ENCODE results near the gene ENTPD3. TPM values are rescaled to one million over a fixed set of nuclear protein-coding genes. Genes with fewer than 3 reads are reported as not detected.
A peak's percentile ranks its signal among the peaks of the same experiment; 100 is the strongest.

ENTPD3 gene
- polyA plus RNA-seq, 3 donors = not detected

- H3K4me3 ChIP-seq (replicated peaks in 1 of 3; ENCODE audit: low read depth in 2 of 3, low read length in 3 of 3) = no peak overlapping the region
- WGBS (ENCODE audit: insufficient coverage) = 91% methylated on average over 4 of the region's 4 CpGs
- H3K79me2 ChIP-seq (ENCODE audit: insufficient read depth, low read length) = no peaks in the 10 kb centered on the region
- DNase-seq = no peak
- Mint-ChIP-seq H3K4me3 (no peak overlapping the region), H3K9me3 (peaks cover 0 to 3% (median 0%) of the 10 kb centered on the region in 7 donors), H3K27me3 (ENCODE audit: low read depth in 3 of 3) (peaks cover 0 to 2% (median 0%) of the 10 kb centered on the region in 3 donors), H3K36me3 (peaks cover 57 to 61% of the 10 kb centered on the region in 2 donors), H3K27ac (peak overlapping the region in 2 of 7 donors; percentile 16 to 66), H3K4me1 (peaks cover 5% of the 10 kb centered on the region)
- H2AFZ ChIP-seq (ENCODE audit: insufficient read depth, low read depth, low read length, poor library complexity, severe bottlenecking) = no peak overlapping the region
- H3K4me1 ChIP-seq (ENCODE audit: control insufficient read depth in 1 of 2, insufficient read depth in 2 of 2, low read length in 2 of 2) = no peaks in the 10 kb centered on the region
- no peak overlapping the region for H3K9ac ChIP-seq (ENCODE audit: insufficient read depth, low read length, poor library complexity, severe bottlenecking)
- H3K27ac ChIP-seq (ENCODE audit: low read depth in 1 of 2, low read length in 2 of 2) = no peak overlapping the region
- peaks cover 41 to 67% of the 10 kb centered on the region in 2 donors for H3K36me3 ChIP-seq (replicated peaks in 1 of 2; ENCODE audit: control insufficient read depth in 1 of 2, insufficient read depth in 2 of 2, low read length in 2 of 2)
- TF ChIP-seq, protein P1, sequence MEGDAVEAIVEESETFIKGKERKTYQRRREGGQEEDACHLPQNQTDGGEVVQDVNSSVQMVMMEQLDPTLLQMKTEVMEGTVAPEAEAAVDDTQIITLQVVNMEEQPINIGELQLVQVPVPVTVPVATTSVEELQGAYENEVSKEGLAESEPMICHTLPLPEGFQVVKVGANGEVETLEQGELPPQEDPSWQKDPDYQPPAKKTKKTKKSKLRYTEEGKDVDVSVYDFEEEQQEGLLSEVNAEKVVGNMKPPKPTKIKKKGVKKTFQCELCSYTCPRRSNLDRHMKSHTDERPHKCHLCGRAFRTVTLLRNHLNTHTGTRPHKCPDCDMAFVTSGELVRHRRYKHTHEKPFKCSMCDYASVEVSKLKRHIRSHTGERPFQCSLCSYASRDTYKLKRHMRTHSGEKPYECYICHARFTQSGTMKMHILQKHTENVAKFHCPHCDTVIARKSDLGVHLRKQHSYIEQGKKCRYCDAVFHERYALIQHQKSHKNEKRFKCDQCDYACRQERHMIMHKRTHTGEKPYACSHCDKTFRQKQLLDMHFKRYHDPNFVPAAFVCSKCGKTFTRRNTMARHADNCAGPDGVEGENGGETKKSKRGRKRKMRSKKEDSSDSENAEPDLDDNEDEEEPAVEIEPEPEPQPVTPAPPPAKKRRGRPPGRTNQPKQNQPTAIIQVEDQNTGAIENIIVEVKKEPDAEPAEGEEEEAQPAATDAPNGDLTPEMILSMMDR (IDR thresholded peaks at IDR 0.05) = no peak
- H3K9me3 ChIP-seq (replicated peaks in 1 of 2; ENCODE audit: control insufficient read depth in 1 of 2, insufficient read depth in 1 of 2, low read length in 2 of 2) = no peaks in the 10 kb centered on the region
- H3K4me2 ChIP-seq (replicated peaks; ENCODE audit: extremely low read depth, low read length, poor library complexity, severe bottlenecking) = no peak overlapping the region
- intact Hi-C loops (cut with micrococcal nuclease) = no loop called here
- peaks cover 3% of the 10 kb centered on the region for H4K20me1 ChIP-seq (ENCODE audit: insufficient read depth, low read length)
- no peaks in the 10 kb centered on the region for H3K27me3 ChIP-seq (ENCODE audit: control insufficient read depth in 2 of 2, insufficient read depth in 2 of 2, low read length in 2 of 2)
These were observed 78.1 kb downstream of the ENTPD3 start for GRCh38 chr3:40465111-40465407.

- TF ChIP-seq, protein P1 (IDR thresholded peaks at IDR 0.05) = no peak
- Mint-ChIP-seq H3K9me3 (peaks cover 0 to 3% (median 0%) of the 10 kb centered on the region in 7 donors), H3K4me1 (peaks cover 3% of the 10 kb centered on the region), H3K27me3 (ENCODE audit: low read depth in 3 of 3) (peaks cover 0 to 2% (median 0%) of the 10 kb centered on the region in 3 donors), H3K36me3 (peaks cover 53 to 57% of the 10 kb centered on the region in 2 donors), H3K27ac (peak overlapping the region in 1 of 7 donors; percentile 66), H3K4me3 (no peak overlapping the region)
- no peak overlapping the region for H3K4me3 ChIP-seq (replicated peaks in 1 of 3; ENCODE audit: low read depth in 2 of 3, low read length in 3 of 3)
- H3K4me2 ChIP-seq (replicated peaks; ENCODE audit: extremely low read depth, low read length, poor library complexity, severe bottlenecking) = no peak overlapping the region
- 100% methylated on average over 1 of the region's 2 CpGs for WGBS (ENCODE audit: insufficient coverage)
- no peak overlapping the region for H3K9ac ChIP-seq (ENCODE audit: insufficient read depth, low read length, poor library complexity, severe bottlenecking)
- H3K79me2 ChIP-seq (ENCODE audit: insufficient read depth, low read length) = no peaks in the 10 kb centered on the region
- H3K27me3 ChIP-seq (ENCODE audit: control insufficient read depth in 2 of 2, insufficient read depth in 2 of 2, low read length in 2 of 2) = no peaks in the 10 kb centered on the region
- intact Hi-C loops (cut with micrococcal nuclease) = no loop called here
- H3K36me3 ChIP-seq (replicated peaks in 1 of 2; ENCODE audit: control insufficient read depth in 1 of 2, insufficient read depth in 2 of 2, low read length in 2 of 2) = peaks cover 37 to 63% of the 10 kb centered on the region in 2 donors
- no peaks in the 10 kb centered on the region for H3K4me1 ChIP-seq (ENCODE audit: control insufficient read depth in 1 of 2, insufficient read depth in 2 of 2, low read length in 2 of 2)
- H3K9me3 ChIP-seq (replicated peaks in 1 of 2; ENCODE audit: control insufficient read depth in 1 of 2, insufficient read depth in 1 of 2, low read length in 2 of 2) = no peaks in the 10 kb centered on the region
- H3K27ac ChIP-seq (ENCODE audit: low read depth in 1 of 2, low read length in 2 of 2) = no peak overlapping the region
- peaks cover 3% of the 10 kb centered on the region for H4K20me1 ChIP-seq (ENCODE audit: insufficient read depth, low read length)
- H2AFZ ChIP-seq (ENCODE audit: insufficient read depth, low read depth, low read length, poor library complexity, severe bottlenecking) = no peak overlapping the region
- DNase-seq = no peak
These were observed 78.5 kb downstream of the ENTPD3 start for GRCh38 chr3:40465456-40465855.

Measured in CD14-positive monocyte (primary cell).